GF-D8 (cell line): ENCODE measurements around the gene CBX1.

Source experiments
- DNase-seq: peaks from one replicate; lab custom pipeline; 2025; lab: John Stamatoyannopoulos, UW

The CBX1 gene

GRCh38 chr17:48025904-48026501 lies 75.3 kb downstream of the CBX1 start:
- DNase-seq = no peak

GRCh38 chr17:48025040-48025903 lies 76.0 kb downstream of the CBX1 start:
- DNase-seq = peak; percentile 89

- no peak for DNase-seq
Observed at GRCh38 chr17:48024149-48025039, 76.9 kb downstream of the CBX1 start.

DNA sequence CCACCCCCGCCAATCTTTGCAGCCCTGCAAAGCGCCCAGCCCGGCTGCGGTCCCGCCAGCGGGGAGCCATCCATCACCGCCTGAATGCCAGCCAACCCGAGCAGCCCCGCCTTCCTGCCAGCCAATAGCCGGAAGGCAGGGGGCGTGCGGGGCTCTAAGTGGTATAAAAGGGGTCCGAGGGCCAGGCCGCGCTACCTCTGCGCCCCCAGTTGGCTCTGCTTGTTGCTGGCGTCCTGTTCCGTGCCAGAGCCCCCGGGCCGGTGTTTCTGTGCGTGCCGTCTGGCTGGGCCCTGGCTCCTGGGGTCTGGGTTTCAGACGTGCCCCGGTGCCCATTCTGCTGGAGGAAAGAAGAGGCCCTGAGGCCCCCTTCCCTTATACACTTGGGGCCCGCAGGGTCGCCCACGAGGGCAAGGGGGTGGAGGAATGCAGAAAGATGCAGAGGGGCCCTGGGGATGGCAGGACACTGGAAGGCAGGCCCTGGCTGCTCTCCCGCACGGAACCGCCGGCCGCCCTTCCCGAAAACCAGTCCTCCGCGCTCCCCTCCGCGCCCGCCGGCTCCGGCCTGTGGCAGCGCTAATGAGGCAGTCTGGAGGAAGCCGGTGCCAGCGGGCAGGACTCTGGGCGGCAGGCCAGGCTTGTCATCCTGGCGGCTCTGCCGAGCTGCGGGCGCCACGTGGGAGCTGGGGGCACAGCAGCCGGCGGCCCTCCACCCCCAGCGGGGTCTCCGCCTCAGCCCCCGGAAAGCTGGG lies 77.7 kb downstream of the CBX1 start:
- peak; percentile 34 for DNase-seq

DNA sequence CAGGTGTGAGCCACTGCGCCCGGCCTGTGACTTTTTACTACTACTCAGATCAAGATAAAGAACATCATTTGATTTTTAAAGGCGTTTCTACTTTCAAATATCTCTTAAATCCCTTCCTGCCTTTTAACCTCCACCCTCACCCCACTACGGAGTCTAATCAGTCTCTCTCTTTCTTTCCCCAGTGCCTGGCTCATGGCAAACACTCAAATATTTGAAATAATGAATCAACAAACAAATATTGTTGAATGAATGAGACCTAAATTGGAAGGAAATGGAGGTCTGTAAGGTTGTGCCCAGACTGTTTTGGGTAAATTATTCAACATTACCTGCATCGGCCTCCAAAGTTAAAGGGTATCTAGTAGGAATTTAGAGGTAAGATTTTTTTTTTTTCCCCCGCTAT lies 78.4 kb downstream of the CBX1 start:
- DNase-seq = no peak

DNA sequence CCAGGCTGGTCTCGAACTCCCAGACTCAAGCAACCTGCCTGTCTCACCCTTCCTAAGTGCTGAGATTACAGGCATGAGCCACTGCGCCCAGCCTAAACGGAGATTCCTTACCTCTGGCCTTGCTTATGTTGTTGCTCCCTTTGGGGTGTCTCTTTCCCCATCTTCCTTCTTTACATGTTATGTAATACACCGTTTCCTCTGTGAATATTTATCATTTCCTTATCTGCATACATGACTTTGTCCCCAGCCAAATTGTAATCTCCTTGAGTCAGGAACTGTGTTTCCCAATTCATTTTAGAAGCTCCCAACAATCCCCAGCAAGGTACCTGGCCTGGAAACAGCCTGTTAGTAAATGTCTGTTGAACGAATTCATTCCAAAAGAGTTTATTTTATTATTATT lies 79.3 kb downstream of the CBX1 start:
- peak; percentile 70 for DNase-seq
